NCI-H526 (cell line): Measurements from ENCODE around the gene RIPK3.
A peak's percentile ranks its signal among the peaks of the same experiment; 100 is the strongest.

Experiments
- DNase-seq, 2 experiments: peaks; one replicate each; lab custom pipeline; 2025; lab: John Stamatoyannopoulos, UW

RIPK3 gene

GRCh38 chr14:24322672-24323071 is 17.1 kb downstream of the RIPK3 start:
- no peak for DNase-seq

- DNase-seq: no peak
These were observed 18.4 kb downstream of the RIPK3 start for GRCh38 chr14:24321212-24321975.

GRCh38 chr14:24317141-24317928 is 22.5 kb downstream of the RIPK3 start:
- no peak for DNase-seq

DNA sequence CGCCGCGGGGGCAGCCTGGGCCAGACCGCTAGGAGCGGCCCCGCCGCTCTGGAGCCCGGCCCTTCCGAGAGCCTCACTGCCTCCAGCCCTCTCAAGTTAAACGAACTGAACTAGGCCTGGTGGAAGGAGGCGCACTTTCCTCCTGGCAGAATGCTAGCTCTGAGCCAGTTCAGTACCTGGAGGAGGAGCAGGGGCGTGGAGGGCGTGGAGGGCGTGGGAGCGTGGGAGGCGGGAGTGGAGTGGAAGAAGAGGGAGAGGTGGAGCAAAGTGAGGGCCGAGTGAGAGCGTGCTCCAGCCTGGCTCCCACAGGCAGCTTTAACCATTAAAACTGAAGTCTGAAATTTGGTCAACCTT is 23.2 kb downstream of the RIPK3 start:
- no peak for DNase-seq

DNA sequence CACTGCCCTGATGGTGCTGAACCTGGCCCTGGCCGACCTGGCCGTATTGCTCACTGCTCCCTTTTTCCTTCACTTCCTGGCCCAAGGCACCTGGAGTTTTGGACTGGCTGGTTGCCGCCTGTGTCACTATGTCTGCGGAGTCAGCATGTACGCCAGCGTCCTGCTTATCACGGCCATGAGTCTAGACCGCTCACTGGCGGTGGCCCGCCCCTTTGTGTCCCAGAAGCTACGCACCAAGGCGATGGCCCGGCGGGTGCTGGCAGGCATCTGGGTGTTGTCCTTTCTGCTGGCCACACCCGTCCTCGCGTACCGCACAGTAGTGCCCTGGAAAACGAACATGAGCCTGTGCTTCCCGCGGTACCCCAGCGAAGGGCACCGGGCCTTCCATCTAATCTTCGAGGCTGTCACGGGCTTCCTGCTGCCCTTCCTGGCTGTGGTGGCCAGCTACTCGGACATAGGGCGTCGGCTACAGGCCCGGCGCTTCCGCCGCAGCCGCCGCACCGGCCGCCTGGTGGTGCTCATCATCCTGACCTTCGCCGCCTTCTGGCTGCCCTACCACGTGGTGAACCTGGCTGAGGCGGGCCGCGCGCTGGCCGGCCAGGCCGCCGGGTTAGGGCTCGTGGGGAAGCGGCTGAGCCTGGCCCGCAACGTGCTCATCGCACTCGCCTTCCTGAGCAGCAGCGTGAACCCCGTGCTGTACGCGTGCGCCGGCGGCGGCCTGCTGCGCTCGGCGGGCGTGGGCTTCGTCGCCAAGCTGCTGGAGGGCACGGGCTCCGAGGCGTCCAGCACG is 23.8 kb downstream of the RIPK3 start:
- peak in 1 of 2 experiments; percentile 28 for DNase-seq

DNA sequence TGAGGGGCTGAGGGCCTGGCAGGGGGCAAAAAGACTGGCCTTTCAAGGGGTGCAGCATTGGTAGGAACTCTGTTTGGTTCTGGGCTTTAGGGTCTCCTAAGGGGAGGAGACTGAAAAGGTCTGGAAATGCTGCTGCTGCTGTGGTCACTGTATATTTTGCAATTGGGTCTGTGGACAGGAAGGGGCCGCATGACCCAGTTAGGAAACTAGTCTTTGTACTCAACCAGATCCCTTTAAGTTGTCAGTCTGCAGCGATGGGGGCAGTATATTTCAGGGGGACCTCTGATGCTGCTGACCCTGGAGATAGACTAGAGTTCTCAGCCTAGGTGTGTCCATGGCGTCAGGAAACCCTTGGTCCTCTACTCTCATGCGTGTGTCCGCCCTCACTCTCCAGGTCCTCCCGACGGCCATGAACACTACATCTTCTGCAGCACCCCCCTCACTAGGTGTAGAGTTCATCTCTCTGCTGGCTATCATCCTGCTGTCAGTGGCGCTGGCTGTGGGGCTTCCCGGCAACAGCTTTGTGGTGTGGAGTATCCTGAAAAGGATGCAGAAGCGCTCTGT is 24.5 kb downstream of the RIPK3 start:
- DNase-seq: no peak

DNA sequence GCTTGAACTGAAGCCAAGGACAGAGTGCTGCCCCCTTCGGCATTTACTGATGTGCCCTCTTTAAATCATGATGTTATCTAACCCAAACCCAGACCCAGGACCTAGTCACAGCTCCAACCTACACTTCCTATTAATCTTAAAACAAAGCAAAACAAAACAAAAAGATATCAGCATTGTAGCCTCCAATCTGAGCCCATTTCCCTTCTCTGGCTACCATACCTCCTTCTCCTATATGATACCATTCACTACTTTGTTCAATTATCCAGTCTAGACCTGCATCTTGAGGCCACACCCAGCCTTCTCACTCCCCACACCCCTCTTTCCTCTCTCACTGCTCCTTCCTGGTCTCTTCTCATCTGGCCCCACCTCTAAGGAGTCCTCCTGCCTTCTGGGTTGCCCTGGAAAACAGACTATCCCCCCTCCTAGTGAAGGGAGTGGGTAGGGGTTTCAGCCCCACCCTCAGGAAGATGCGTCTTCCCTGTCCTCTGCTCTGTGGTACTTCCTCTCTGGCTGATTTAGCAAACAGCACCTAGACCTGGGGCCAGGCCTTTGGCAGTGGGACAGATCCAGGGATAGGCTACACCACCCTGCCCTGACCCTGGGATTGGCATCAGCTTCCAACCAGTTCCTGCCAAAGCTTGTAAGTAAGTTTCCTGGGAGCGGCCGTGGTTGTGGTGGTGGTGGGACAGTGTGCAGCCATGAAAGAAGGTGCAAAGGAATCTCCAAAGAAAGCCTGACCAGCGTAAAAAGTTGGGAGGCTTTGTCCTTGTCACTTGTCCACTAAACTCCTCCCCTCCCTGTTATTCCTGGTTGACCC is 25.2 kb downstream of the RIPK3 start:
- no peak for DNase-seq

DNA sequence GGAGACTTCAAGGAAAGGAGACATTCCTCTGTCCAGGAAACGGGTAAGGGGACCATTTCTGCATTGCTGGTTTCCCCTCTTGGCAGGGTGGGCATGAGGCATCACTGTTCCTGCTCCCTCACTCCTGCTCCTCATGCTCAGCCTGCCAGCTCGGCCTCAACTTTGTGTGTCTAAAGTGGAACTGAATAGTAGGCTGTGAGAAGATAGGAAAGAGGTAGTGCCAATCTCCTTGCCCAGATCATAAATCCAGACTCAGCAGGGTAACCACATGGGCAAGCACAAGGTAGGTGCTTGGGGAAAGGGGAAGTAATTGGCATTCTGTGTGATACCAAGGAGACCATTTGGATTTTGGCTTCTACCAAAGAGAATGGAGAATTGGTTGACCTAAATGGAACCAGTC is 25.9 kb downstream of the RIPK3 start:
- DNase-seq: no peak

GRCh38 chr14:24312736-24313507 is 26.9 kb downstream of the RIPK3 start:
- no peak for DNase-seq

DNA sequence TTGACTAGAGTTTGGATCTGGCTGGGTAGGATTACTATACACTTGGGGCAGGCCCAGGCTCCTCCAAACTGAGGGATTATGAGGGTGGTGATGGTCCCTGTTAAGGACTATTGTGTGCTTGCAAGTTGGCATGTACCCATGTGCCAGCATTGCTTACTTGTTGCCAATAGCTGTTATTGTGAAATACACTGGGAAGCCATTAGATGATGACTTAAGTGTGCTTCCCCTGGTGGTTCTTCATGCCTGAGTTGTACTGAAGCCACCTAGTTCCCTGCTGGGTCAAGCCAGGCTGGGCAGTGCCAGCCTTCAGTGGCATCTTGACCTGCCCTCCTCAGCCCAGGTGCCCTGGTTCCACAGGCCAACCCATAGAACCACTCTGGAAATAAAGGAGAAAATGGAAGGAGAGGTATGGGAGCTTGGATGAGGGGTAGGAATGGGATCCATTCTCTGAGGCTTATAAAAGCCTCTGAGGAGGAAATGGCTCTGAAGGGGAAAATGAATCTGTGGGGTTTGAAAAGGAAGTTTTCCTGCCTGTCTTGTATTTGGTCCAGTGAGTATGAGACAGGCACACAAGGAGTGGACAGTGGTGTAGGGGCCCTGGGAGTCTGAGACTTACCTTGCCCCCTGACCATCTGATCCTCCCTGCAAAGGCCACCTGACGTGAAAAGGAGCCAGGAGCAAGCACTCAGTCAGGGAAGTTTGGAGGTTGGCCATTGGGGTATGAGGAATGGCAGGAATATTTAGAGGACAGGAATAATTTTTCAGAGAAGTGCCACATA is 27.8 kb downstream of the RIPK3 start:
- DNase-seq: no peak

- DNase-seq: peak in 1 of 2 experiments; percentile 46
These were observed 28.9 kb downstream of the RIPK3 start, which contains the start of gene LTB4R for GRCh38 chr14:24310646-24311604. TSS of gene LTB4R (plus strand) at chr14:24311502. CDS start at chr14:24315652, 4,150 bp downstream.

GRCh38 chr14:24310265-24310645 is 29.5 kb downstream of the RIPK3 start:
- DNase-seq: no peak

GRCh38 chr14:24309538-24310264 is 30.1 kb downstream of the RIPK3 start, which contains the start of gene LTB4R2:
TSS of gene LTB4R2 (plus strand) at chr14:24310140. CDS start at chr14:24310665, 525 bp downstream.
- DNase-seq: no peak

DNA sequence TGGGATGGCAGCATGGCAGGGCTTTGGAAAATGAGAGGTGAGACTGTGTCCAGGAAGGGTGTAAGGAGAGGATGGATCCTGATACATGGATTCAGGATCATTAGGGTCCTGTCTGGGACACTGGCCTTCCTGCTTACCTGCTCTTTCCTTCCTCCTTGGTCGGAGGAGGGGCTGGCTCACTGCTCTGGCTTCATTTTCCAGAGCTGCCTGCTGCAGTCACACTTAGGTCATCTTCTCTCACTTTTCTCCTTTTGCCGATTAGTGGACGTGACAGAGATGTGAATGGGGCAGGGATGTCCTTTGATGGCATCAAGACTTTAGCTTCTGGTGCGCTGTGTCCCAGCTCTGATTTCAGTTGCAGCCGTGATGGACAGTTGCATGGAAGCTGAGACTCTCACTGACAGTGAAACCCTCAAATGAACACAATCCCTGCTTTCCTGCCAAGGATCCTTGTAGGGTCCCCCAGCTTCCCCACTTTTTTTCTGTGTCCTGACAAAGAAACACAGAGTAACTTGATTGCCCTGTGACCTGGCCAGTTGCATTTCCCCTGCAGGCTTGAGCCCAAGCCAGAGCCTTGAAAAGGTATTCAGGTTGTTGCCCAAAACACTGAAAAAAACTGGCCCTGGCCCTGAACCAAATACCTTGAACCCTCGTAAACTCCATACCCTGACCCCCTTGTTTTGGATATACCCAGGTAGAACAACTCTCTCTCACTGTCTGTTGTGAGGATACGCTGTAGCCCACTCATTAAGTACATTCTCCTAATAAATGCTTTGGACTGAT is 31.3 kb downstream of the RIPK3 start:
- no peak for DNase-seq

DNA sequence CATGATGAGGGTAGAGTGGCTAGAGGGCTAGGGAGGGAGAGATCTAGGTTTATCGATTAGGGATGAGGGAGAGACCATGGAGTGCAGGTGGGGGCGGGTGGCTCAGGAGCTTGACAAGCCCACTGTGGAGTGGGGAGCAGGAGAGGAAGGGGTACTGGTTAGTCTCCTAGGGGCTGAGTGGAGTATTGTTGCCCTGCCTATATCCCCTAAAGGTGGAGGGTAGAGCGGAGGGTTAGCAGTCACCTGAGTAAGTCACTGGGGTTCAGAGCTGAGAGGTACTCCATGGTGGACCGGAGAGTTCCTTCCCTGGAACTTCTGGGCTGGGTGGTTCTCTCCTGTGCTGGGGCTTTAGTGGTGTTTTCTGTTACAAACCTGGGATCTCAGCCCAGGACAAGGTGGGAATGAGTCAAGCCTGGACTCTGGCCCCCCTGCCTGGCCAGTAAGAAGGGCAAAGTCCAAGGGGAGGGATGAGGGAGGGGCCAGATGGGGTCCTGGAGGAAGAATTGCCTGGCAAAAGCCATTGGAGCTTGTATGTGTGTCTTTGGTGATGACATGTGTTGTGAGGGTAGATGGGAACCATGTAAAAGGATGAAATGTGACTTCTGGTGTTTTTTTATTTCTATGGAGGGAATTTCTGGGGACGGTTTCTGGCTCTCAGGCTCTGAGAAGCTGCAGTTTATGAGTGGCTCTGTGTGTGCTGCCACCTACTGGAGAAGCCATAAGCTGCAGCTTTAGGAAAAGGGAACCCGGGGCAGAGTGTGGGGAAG is 32.0 kb downstream of the RIPK3 start, which contains the start of gene CIDEB:
TSS of gene CIDEB (minus strand) at position 403 of the 767 bp plus-strand sequence. CDS start at position 284, 119 bp downstream.
- DNase-seq: peak; percentile 11 to 69

GRCh38 chr14:24307156-24307574 is 32.6 kb downstream of the RIPK3 start:
- DNase-seq: no peak
